Kidney (tissue), 14 donors: Measurements from ENCODE around the gene RNGTT. TPM values are rescaled to one million over a fixed set of nuclear protein-coding genes. Genes with fewer than 3 reads are reported as not detected.

Source experiments
- DNase-seq, 5 donors: peaks; one replicate each; pipeline ENCODE4 v3.0.0-alpha.2; 2013 to 2020
- FAIRE-seq: peaks from 2 replicates; lab custom pipeline; 2012; peaks lifted over from hg19 to GRCh38; lab: Jason Lieb, UNC
- H3K27ac ChIP-seq, 2 donors: one replicate each; pipeline ENCODE4 v1.7.0; 2013; ENCODE audit warnings: low read depth in 2 of 2, low read length in 2 of 2, inconsistent platforms in 1 of 2
- H3K27me3 ChIP-seq: one replicate; pipeline ENCODE4 v1.7.1; 2013; ENCODE audit warnings: low read length, inconsistent platforms; ENCODE audit not compliant: control insufficient read depth, insufficient read depth
- H3K36me3 ChIP-seq, 3 donors: one replicate each; pipeline versions ENCODE4 v1.7.0 to v1.7.1; 2013; ENCODE audit warnings: low read length in 3 of 3, control low read depth in 1 of 3, inconsistent platforms in 1 of 3; ENCODE audit not compliant: insufficient read depth in 3 of 3, control insufficient read depth in 2 of 3
- H3K4me1 ChIP-seq, 3 donors: one replicate each; pipeline versions ENCODE4 v1.7.0 to v1.7.1; 2013; ENCODE audit warnings: low read length in 3 of 3, inconsistent platforms in 1 of 3, low read depth in 1 of 3; ENCODE audit not compliant: control insufficient read depth in 2 of 3, insufficient read depth in 2 of 3
- H3K4me3 ChIP-seq, 3 donors: one replicate each; pipeline versions ENCODE4 v1.7.0 to v1.8.1; 2013; ENCODE audit warnings: low read length in 3 of 3, control low read depth in 1 of 3, inconsistent platforms in 1 of 3
- H3K9ac ChIP-seq, 3 donors: one replicate each; pipeline versions ENCODE4 v1.7.0 to v1.7.1; 2013; ENCODE audit warnings: low read length in 3 of 3, control low read depth in 1 of 3, inconsistent platforms in 1 of 3
- H3K9me3 ChIP-seq, 3 donors: one replicate each; pipeline versions ENCODE4 v1.7.0 to v1.7.1; 2013; ENCODE audit warnings: low read length in 3 of 3, control low read depth in 1 of 3, inconsistent platforms in 1 of 3; ENCODE audit not compliant: control insufficient read depth in 2 of 3, insufficient read depth in 1 of 3
- CTCF ChIP-seq: IDR thresholded peaks from 3 replicates; pipeline ENCODE4 v1.5.1; 2012; ENCODE audit warnings: mild to moderate bottlenecking, moderate library complexity, borderline replicate concordance; ENCODE audit not compliant: insufficient read depth; ENCODE audit errors: extremely low read depth
- intact Hi-C: fragments of 100-400 bp; cut with DNase I; formaldehyde crosslinking; loops from one replicate; pipeline ENCODE4 v1.11.1; 2022
- polyA plus RNA-seq: library from polyadenylated mRNA; stranded (reverse); fragments of 350-450 nt; fragmentation: Illumina TruSeq; extraction: RNeasy Lipid Tissue Mini Kit (QIAGEN cat#74804); gene quantifications from one replicate; pipeline ENCODE4 v1.2.3, GENCODE V29; 2014; ENCODE audit warnings: low read depth, low replicate concordance; ENCODE audit not compliant: insufficient read depth
- total RNA-seq: library from RNA; stranded (reverse); fragmentation: NEBNext Ultra II Directional; extraction: Animal tissue kit (Norgen Biotek cat#: 25700); gene quantifications from one replicate; pipeline ENCODE4 v1.2.1, GENCODE V29; 2021
- donor health status: control.
- donor health status: control.
- donor health status: control.
- donor health status: control.
- donor health status: control.
- donor health status: DM: yes; HTN: yes; CAD: no.
- donor health status: Normal renal cell carcinoma (clear cell type).

The RNGTT gene
- total and polyA plus RNA-seq, 2 donors from 2014 or later: 5.4 to 13.8 TPM

- FAIRE-seq: no peak
- H3K27me3 ChIP-seq: no peaks in the 10 kb centered on the region
- TF ChIP-seq CTCF: no peak
These were observed 296.5 kb downstream of the RNGTT start for GRCh38 chr6:88666901-88667300.

GRCh38 chr6:88665131-88665530 is 298.3 kb downstream of the RNGTT start:
- peaks cover 0 to 18% (median 0%) of the 10 kb centered on the region in 3 donors for H3K9me3 ChIP-seq
- no peaks in the 10 kb centered on the region for H3K36me3 ChIP-seq
- no peak overlapping the region for H3K9ac ChIP-seq
- no peak for DNase-seq
- no peaks in the 10 kb centered on the region for H3K4me1 ChIP-seq
- H3K27me3 ChIP-seq: no peaks in the 10 kb centered on the region
- intact Hi-C loops: no loop called here
- FAIRE-seq: no peak
- no peak for TF ChIP-seq CTCF
- no peak overlapping the region for H3K4me3 ChIP-seq
- no peak overlapping the region for H3K27ac ChIP-seq

More at GRCh38 chr6:88666901-88667300, 296.5 kb downstream of the RNGTT start:
- no peak overlapping the region for H3K9ac ChIP-seq
- peaks cover 2 to 31% (median 4%) of the 10 kb centered on the region in 3 donors for H3K9me3 ChIP-seq
- intact Hi-C loops: no loop called here
- no peaks in the 10 kb centered on the region for H3K36me3 ChIP-seq
- no peak overlapping the region for H3K4me3 ChIP-seq
- no peak overlapping the region for H3K27ac ChIP-seq
- no peaks in the 10 kb centered on the region for H3K4me1 ChIP-seq
- DNase-seq: no peak

GRCh38 chr6:88663801-88664200 is 299.6 kb downstream of the RNGTT start:
- no peak overlapping the region for H3K27ac ChIP-seq
- H3K27me3 ChIP-seq: no peaks in the 10 kb centered on the region
- no peaks in the 10 kb centered on the region for H3K36me3 ChIP-seq
- FAIRE-seq (no peak), DNase-seq (no peak)
- no peaks in the 10 kb centered on the region for H3K4me1 ChIP-seq
- H3K9me3 ChIP-seq: peaks cover 0 to 8% (median 0%) of the 10 kb centered on the region in 3 donors
- no peak overlapping the region for H3K4me3 ChIP-seq
- H3K9ac ChIP-seq: no peak overlapping the region
- intact Hi-C loops: no loop called here
- TF ChIP-seq CTCF: no peak

GRCh38 chr6:88662653-88663174 is 300.7 kb downstream of the RNGTT start:
- Histone ChIP-seq H3K27ac (no peak overlapping the region), H3K4me3 (no peak overlapping the region), H3K36me3 (no peaks in the 10 kb centered on the region), H3K9me3 (peaks cover 0 to 9% (median 2%) of the 10 kb centered on the region in 3 donors), H3K27me3 (no peaks in the 10 kb centered on the region), H3K4me1 (no peaks in the 10 kb centered on the region), H3K9ac (no peak overlapping the region)
- DNase-seq (no peak), FAIRE-seq (no peak)
- intact Hi-C loops: no loop called here
- no peak for TF ChIP-seq CTCF
